Non-pigmented ciliary epithelial cell (primary cell): ENCODE measurements around the gene MTFP1.
"Not testable (repeated sequence)": the region's sequence is repeated elsewhere in the genome, so short reads cannot be mapped to it uniquely, and the experiment has no call there.

Source experiments
- DNase-seq: peaks from one replicate; pipeline ENCODE4 v3.0.0-alpha.2; 2010; ENCODE audit warnings: low read depth

MTFP1 gene, protein sequence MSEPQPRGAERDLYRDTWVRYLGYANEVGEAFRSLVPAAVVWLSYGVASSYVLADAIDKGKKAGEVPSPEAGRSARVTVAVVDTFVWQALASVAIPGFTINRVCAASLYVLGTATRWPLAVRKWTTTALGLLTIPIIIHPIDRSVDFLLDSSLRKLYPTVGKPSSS

DNA sequence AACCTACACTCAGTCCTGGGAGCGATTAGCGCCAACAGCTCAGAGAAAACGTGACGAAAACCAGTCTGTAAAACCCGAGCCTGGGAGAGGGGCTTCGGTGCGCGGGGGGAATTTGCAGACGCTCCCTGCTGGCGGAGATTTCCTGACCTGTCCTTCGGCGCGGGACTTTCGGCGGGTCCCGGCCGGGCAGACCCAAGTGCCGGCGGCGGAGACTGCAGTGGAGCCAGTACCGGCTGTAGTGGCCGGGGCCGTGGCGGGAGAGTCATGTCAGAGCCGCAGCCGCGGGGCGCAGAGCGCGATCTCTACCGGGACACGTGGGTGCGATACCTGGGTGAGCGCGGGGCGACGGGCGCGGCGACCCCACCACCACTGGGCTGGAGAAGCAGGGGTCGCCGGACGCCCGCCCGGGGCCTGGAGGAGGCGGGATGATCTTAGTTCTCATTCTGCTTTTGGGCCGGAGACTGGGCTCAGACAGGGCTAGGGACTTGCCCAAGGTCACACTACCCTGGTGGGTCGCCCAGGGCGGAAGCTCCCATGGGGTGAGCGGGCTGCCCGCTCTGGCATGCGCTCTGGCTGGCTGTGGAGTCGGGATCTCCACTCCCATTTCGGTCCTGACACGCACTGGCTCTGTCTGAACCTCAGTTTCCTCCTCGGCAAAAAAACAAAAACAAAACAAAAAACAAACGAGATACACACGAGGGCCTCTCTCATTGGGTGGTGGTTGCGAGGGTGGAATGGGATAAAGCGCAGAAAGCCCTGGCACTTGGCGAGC, at the start of gene MTFP1:
MTFP1 (plus strand) TSS at position 153 of the 772 bp plus-strand sequence; CDS start at position 265, 112 bp downstream.
- DNase-seq: no peak

DNA sequence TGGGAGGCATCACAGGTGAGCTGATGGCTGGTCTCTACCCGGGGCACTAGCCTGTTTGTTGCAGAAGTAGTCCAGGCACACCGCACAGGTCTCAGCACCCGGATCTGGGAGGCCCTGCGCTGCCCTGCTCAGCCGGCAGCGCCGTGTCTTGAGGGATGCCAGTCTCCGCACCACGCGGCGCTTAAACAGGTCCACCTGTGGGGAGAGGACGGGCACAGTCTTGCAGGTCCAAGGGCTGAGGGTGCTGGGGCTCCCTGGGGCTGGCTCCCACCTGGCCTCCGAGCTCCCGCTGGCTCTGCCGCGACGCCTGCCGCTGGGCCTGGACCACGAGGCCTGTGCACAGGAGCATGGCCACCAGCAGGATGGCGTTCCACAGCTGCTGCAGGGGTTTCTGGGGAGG, 45.6 kb upstream of the MTFP1 start:
- DNase-seq: no peak

DNA sequence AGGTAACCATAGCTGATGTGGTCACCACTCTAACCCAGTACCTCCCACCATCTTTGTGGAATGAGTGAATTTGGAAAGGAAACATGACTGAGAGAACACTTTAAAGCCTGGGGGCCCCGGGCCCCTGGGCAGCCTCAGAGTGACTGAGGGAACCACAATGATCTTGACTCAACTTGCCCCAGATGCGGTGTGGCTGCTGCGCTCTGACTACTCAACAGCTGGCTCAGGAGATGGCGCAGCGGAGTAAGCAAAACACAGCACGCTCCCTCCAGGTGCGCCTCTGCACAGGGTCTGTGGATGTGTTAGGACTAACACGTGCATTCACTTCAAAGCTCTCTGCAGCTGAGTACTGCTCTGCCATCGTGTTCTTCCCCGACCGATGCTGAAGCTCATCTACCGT, 44.3 kb upstream of the MTFP1 start:
- no peak for DNase-seq

GRCh38 chr22:30382340-30382739, 43.2 kb upstream of the MTFP1 start:
- no peak for DNase-seq

- DNase-seq: no peak
Observed at GRCh38 chr22:30383061-30383460, 42.5 kb upstream of the MTFP1 start.

GRCh38 chr22:30385942-30386341, 39.6 kb upstream of the MTFP1 start:
- no peak for DNase-seq

DNA sequence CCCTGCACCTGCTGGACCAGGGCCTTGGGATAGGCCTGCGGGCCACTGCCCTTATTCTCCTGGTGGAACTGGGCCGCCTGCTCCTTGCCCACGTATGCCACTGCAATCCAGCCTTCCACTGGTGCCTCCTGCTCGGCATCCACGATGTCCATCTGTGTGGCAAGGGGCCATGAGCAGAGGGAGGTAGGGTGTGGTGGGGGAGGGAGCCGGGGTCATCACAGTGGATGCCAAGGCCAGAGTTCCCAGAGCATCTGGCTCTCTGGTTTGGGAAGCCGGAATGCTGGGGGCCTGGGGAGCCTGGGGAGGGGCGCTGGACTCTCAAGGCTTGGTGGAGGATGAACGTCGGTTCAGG, 39.0 kb upstream of the MTFP1 start:
- DNase-seq: no peak

DNA sequence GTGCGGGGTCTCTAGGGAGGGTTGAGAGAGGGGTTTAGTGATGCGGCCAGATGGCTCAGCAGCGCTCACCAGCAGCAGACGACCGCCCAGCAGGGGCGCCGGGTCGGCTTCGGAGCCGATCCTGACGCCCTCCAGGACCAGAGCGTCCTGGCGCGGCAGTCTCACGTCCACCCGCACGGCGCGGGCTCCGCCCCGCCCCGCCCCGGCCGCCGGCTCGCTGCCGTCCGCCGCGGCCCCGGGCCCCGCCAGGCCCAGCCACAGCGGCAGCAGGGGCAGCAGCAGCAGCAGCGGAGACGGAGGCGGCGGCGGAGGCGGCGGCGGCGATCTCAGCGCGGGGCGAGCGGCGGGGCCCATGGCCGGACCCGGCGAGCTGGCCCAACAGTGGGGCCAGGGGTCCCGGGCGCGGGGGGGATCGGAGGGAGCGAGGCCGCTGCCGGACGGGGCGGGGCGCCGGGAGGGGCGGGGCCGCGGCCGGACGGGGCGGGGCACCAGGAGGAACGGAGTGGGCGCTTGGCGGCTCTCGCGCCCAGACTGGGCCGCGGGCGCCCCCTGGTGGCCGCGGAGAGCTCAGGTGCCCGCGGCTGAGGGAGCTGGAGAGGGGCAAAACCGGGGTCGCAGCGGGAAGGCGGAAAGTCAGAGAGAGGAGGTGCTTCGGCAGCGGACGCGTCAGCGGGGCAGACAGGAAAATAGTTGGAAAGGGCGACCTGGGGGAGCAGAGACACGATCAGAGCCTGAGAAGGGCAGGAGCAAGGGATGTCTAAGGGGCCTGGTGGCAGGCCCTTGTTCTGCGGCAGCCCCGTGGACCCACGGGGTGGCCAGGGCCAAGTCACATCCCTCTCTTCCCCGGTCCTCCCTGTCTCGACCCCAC, 38.4 kb upstream of the MTFP1 start, which contains the start of gene RNF215:
RNF215 (minus strand) TSS at position 452 of the 868 bp plus-strand sequence; CDS start at position 354, 98 bp downstream.
- DNase-seq: no peak

- DNase-seq: no peak
Observed at GRCh38 chr22:30390974-30391691, 34.4 kb upstream of the MTFP1 start.

DNA sequence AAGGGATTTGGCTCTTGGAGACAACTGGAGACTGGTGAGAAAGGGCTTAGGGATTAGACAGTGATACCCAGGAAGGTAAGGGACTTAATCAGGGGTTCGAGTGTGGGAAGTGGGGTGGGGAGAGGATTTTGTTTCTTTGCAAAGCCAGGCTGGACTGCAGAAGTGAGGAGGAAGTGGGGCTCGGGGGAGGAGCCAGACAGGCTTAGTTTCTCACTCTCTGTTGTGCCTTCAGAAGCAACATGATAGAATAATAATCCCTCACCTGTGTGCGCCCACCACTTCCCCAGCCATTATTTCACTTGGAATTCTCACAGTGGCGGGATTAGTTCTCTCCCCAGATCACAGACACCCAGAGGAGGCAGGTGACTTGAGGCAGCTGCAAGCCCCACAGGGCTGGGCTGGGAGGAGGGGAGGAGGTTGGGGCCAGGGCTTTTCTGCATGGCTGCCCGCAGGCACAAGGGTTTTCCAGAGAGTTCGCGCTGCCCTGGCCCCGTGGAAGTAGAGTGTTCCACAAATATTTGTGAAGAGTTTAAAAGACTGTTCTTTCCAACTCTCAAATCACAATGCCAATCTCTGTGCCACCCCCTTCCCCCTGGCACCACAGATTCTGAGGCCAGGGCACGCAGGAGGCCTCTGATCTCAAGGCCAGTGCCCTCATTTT, 32.8 kb upstream of the MTFP1 start:
- DNase-seq: no peak

- no peak for DNase-seq
Observed at GRCh38 chr22:30393322-30393680, 32.3 kb upstream of the MTFP1 start.

DNA sequence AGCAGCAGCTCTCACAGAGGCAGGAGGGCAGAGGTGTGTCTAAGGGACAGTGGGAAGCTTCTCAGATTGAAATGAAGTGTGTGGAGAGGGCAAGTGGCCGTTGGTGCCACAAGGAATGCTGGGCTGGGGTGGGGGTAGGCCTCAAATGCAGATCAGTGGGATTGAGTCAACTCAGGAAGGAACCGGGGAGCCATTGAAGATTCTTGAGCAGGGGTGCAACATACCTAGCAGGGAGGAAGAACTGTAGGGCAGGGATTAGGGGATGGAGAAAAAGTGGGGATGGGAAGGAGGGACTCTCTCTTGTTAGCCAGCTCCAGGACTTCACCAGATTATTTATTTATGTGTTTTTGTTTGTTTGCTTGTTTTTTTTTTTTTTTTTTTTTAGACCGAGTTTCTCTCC, 31.7 kb upstream of the MTFP1 start:
- no peak for DNase-seq

DNA sequence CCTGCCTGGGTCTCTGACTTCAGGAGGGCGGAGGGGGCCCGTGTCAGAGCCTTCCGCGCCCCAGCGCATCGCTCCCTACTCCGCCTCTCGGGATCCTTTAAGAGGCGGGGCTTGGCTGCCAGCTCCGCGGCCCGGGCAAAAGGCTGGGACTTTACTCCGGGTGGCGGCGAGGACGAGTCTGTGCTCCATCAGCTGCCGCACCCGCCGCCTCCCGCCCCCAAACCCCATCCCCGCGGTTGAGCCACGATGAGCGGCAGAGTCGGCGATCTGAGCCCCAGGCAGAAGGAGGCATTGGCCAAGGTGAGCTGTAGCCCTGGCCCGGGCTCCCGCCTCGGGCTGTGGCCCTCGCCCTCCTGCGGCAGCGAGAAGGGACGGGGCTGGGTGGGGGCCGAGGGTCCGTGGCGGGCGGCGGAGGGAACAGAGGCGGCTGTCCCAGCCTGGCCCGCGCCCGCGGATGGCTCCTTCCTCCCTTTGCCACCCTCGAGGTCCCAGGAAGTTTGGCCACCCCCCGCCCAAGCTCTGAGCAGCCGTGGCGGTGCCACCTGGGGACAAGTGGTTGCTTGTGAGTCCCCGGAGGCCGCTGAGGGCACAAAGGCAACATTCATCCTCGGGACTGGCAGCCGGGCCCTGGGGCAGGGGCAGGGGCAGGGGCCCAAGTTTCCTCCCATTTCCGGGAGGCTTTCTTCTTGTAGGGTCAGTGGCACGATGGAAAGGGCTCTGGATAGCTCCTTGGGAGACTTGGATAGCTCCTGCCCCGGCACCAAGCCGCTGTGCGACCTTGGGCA, 28.5 kb upstream of the MTFP1 start, which contains the start of gene SEC14L2:
SEC14L2 (plus strand) TSS at position 148 of the 785 bp plus-strand sequence; CDS start at position 247, 99 bp downstream.
- no peak for DNase-seq

- no peak for DNase-seq
Observed at GRCh38 chr22:30397656-30398635, 27.6 kb upstream of the MTFP1 start.

- no peak for DNase-seq
Observed at GRCh38 chr22:30398685-30399680, 26.6 kb upstream of the MTFP1 start.

- no peak for DNase-seq
Observed at GRCh38 chr22:30399718-30400117, 25.9 kb upstream of the MTFP1 start.

- DNase-seq: no peak
Observed at GRCh38 chr22:30400159-30400558, 25.4 kb upstream of the MTFP1 start.

DNA sequence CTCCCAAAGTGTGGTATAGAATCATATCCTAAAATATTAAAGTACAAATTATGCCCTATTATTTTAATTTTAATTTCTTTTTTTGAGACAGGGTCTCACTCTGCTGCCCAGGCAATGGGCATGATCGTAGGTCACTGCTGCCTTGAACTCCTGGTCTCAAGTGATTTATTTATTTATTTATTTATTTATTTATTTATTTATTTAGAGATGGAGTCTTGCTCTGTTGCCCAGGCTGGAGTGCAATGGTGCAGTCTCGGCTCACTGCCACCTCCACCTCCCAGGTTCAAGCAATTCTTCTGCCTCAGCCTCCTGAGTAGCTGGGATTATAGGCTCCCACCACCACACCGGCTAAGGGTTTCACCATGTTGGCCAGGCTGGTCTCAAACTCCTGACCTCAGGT, 24.5 kb upstream of the MTFP1 start:
- DNase-seq: not testable (repeated sequence)
